Measurements from ENCODE around the gene KBTBD8. TPM values are rescaled to one million over a fixed set of nuclear protein-coding genes. Genes with fewer than 3 reads are reported as not detected.

KBTBD8 gene
- total RNA-seq, 3 donors from 2014 or later, result 0.96 to 1.6 (median 1.6) TPM

DNA sequence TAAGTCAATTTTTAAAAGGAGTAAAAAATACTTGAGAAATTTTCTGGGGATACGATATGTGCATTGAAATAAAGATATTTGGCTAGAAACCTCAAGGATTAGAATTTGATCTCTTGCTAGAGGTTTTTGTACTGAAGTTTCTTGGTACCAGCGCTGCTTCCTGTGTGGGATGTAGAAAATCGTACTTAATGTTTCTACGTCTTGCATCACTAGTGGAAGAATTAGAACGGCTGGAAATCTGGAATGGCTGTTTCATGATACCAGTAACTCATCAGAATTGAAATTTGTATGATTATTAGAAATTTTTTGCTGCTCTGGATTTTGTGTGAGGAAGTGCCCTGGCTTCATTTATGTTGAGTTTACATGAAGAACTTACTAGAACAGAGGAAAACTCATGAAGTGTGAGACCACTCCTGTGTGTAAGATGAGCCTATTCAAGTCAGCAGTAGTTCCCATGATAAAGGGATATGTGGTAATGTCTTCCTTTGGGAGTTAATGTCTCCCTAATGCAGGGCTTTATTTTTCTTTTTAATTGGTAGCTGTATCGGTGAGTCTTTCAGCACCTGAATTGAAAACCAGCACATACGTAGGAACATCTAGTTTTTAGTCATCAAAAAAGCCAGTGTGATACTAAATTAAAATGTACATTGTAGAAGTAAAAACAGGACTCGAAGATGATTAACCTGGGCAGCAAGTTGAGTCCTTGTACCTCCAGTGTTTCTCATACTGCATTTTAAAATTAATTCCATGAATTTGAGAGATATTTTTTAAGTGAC, 3.2 kb downstream of the KBTBD8 start:
- intact Hi-C loops (cut with DNase I; ENCODE audit: low total_unique reads), result no loop called here
- no peak overlapping the region for H3K27ac ChIP-seq
- TF ChIP-seq, protein P1, sequence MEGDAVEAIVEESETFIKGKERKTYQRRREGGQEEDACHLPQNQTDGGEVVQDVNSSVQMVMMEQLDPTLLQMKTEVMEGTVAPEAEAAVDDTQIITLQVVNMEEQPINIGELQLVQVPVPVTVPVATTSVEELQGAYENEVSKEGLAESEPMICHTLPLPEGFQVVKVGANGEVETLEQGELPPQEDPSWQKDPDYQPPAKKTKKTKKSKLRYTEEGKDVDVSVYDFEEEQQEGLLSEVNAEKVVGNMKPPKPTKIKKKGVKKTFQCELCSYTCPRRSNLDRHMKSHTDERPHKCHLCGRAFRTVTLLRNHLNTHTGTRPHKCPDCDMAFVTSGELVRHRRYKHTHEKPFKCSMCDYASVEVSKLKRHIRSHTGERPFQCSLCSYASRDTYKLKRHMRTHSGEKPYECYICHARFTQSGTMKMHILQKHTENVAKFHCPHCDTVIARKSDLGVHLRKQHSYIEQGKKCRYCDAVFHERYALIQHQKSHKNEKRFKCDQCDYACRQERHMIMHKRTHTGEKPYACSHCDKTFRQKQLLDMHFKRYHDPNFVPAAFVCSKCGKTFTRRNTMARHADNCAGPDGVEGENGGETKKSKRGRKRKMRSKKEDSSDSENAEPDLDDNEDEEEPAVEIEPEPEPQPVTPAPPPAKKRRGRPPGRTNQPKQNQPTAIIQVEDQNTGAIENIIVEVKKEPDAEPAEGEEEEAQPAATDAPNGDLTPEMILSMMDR (IDR thresholded peaks at IDR 0.05), result no peak
- TF ChIP-seq POLR2A (IDR thresholded peaks at IDR 0.05), result no peak
- TF ChIP-seq POLR2AphosphoS5 (IDR thresholded peaks at IDR 0.05), result no peak
- H3K4me1 ChIP-seq, result peaks cover 0 to 6% of the 10 kb centered on the region in 2 donors
- peaks cover 0 to 4% of the 10 kb centered on the region in 2 donors for H3K27me3 ChIP-seq
- no peaks in the 10 kb centered on the region for H3K36me3 ChIP-seq
- no peak for DNase-seq (ENCODE audit: low spot score in 2 of 2)
- no peaks in the 10 kb centered on the region for H3K9me3 ChIP-seq
- H3K4me3 ChIP-seq, result no peak overlapping the region

DNA sequence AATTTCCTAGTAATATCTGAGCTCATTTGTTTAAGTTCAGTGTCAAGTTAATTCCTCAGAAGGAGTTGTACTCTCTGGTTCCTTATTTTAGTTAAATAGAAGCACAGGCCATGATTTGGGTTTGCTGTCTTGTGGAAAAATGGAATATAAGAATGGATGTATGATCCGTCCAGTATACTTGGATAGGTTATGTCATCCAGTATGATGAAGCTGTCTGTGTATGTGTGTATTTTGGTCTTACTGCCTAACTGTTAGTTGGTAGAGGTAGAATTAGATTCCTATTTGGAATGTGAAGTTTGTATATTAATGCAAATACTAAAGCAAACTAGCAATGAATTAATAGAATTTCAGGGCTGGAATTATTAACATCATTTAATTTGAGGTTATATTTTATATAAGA, 7.9 kb downstream of the KBTBD8 start:
- intact Hi-C loops (cut with DNase I; ENCODE audit: low total_unique reads), result no loop called here
- Histone ChIP-seq H3K4me1 (no peaks in the 10 kb centered on the region), H3K36me3 (no peaks in the 10 kb centered on the region), H3K27ac (no peak overlapping the region), H3K27me3 (no peaks in the 10 kb centered on the region), H3K9me3 (no peaks in the 10 kb centered on the region), H3K4me3 (no peak overlapping the region)
- DNase-seq (ENCODE audit: low spot score in 2 of 2), result no peak
- no peak for TF ChIP-seq POLR2A (IDR thresholded peaks at IDR 0.05)
- TF ChIP-seq POLR2AphosphoS5 (IDR thresholded peaks at IDR 0.05), result no peak
- TF ChIP-seq, protein P1 (IDR thresholded peaks at IDR 0.05), result no peak

DNA sequence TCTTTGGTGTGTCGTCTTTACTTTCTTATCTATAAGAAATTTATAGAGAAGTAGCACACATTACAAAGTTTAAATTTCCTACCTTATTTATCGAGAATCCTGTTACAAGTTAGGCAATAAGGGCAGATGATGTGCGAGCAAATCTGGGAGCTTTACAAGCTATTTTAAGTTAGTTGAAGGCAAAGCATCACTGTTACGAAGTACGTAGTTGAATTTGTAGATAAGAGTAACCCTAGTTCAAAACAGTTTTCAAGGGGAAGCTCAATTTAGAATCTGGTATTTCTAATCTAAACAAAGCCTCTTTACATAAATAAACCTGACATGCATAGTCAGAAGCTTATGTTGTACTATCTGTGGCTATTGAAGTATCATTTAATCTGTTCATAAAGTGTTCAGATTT, 8.4 kb downstream of the KBTBD8 start:
- intact Hi-C loops (cut with DNase I; ENCODE audit: low total_unique reads), result no loop called here
- TF ChIP-seq, protein P1 (IDR thresholded peaks at IDR 0.05), result no peak
- H3K27ac ChIP-seq, result no peak overlapping the region
- H3K36me3 ChIP-seq, result no peaks in the 10 kb centered on the region
- no peaks in the 10 kb centered on the region for H3K4me1 ChIP-seq
- no peak overlapping the region for H3K4me3 ChIP-seq
- no peak for DNase-seq (ENCODE audit: low spot score in 2 of 2)
- no peaks in the 10 kb centered on the region for H3K27me3 ChIP-seq
- no peaks in the 10 kb centered on the region for H3K9me3 ChIP-seq

DNA sequence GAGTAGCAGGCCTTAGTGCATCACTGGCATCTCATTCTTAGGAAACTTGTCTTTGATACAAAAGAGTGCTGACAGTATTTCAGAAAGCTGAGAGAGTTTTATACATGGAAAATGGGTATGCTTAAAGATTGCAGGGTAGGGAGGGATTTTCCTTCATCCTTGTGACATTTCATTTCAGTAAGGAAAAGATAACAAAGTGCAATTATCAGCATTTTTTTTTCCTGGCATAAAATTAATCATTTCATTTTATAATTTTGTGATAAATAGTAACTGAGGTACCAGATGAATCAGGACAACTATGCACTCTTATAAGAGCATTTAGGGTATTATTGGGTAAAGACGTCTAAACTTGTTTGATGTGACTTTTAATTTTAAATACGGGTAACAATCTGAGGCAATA, 10.3 kb downstream of the KBTBD8 start:
- no peaks in the 10 kb centered on the region for H3K36me3 ChIP-seq
- H3K4me1 ChIP-seq, result no peaks in the 10 kb centered on the region
- no peak overlapping the region for H3K27ac ChIP-seq
- no peak for DNase-seq (ENCODE audit: low spot score in 2 of 2)
- H3K9me3 ChIP-seq, result no peaks in the 10 kb centered on the region
- no peak overlapping the region for H3K4me3 ChIP-seq
- TF ChIP-seq POLR2A (IDR thresholded peaks at IDR 0.05), result no peak
- intact Hi-C loops (cut with DNase I; ENCODE audit: low total_unique reads), result no loop called here
- no peaks in the 10 kb centered on the region for H3K27me3 ChIP-seq

DNA sequence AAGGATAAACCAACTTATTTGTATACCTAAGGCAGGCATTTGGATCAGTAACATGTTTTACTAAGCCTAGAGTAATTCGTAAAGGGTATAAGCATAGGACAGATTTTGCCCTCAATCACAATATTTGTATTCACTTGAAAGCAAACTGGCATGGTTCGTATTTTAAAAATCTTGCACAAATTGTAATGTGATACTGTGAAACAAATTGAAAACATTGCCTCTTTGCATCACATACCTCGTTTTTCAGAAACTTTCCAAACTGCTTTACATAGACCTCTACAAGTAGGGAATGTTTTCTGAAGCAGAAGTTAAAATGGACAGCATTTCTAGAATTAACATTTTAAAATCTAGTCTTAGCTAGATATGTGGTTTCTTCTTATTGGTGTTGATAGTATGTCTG, 11.6 kb downstream of the KBTBD8 start:
- no peaks in the 10 kb centered on the region for H3K27me3 ChIP-seq
- no peak for DNase-seq (ENCODE audit: low spot score in 2 of 2)
- TF ChIP-seq, protein P1 (IDR thresholded peaks at IDR 0.05), result no peak
- TF ChIP-seq POLR2AphosphoS5 (IDR thresholded peaks at IDR 0.05), result no peak
- TF ChIP-seq POLR2A (IDR thresholded peaks at IDR 0.05), result no peak
- H3K36me3 ChIP-seq, result no peaks in the 10 kb centered on the region
- intact Hi-C loops (cut with DNase I; ENCODE audit: low total_unique reads), result no loop called here
- no peak overlapping the region for H3K27ac ChIP-seq
- no peaks in the 10 kb centered on the region for H3K4me1 ChIP-seq
- H3K4me3 ChIP-seq, result no peak overlapping the region
- no peaks in the 10 kb centered on the region for H3K9me3 ChIP-seq

All from breast epithelium (tissue), 4 donors.